AG09309 (cell line): ENCODE measurements around the gene NTM.
"Not testable (repeated sequence)": the region's sequence is repeated elsewhere in the genome, so short reads cannot be mapped to it uniquely, and the experiment has no call there.

Experiments
- DNase-seq: peaks from one replicate; pipeline ENCODE4 v3.0.0-alpha.2; 2010; ENCODE audit warnings: low read depth
- H3K4me3 ChIP-seq: 2 replicates; pipeline ENCODE4 v1.5.1; 2011; ENCODE audit warnings: mild to moderate bottlenecking, low read depth, low read length, moderate library complexity; ENCODE audit not compliant: control insufficient read depth
- TF ChIP-seq, protein P1 (sequence below): IDR thresholded peaks from 2 replicates; pipeline ENCODE4 v1.5.1; 2011; ENCODE audit warnings: mild to moderate bottlenecking, low read depth, low read length, inconsistent platforms; ENCODE audit not compliant: insufficient read depth, control insufficient read depth; ENCODE audit errors: missing control alignments

NTM gene

DNA sequence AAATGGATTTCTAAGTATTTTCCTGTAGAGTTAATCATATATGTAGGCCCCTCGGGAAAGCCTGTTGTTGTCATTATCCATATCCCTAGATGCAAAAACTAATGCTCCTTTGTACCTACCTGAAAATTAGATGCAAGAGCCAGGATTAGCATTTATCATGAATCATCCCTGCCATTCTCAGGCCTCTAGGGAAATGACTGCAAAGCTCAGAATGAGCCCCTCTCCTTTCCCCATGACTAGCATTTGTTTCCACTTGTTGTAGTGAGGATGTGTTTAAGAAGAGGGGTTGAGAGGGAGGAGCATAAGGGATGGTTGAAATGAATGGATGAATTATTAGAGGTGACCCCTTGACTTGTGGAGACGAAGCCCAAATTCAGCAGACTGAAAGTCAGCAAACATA lies 537.9 kb downstream of the NTM start:
- H3K4me3 ChIP-seq, result no peak overlapping the region
- TF ChIP-seq, protein P1, sequence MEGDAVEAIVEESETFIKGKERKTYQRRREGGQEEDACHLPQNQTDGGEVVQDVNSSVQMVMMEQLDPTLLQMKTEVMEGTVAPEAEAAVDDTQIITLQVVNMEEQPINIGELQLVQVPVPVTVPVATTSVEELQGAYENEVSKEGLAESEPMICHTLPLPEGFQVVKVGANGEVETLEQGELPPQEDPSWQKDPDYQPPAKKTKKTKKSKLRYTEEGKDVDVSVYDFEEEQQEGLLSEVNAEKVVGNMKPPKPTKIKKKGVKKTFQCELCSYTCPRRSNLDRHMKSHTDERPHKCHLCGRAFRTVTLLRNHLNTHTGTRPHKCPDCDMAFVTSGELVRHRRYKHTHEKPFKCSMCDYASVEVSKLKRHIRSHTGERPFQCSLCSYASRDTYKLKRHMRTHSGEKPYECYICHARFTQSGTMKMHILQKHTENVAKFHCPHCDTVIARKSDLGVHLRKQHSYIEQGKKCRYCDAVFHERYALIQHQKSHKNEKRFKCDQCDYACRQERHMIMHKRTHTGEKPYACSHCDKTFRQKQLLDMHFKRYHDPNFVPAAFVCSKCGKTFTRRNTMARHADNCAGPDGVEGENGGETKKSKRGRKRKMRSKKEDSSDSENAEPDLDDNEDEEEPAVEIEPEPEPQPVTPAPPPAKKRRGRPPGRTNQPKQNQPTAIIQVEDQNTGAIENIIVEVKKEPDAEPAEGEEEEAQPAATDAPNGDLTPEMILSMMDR, result no peak
- no peak for DNase-seq

DNA sequence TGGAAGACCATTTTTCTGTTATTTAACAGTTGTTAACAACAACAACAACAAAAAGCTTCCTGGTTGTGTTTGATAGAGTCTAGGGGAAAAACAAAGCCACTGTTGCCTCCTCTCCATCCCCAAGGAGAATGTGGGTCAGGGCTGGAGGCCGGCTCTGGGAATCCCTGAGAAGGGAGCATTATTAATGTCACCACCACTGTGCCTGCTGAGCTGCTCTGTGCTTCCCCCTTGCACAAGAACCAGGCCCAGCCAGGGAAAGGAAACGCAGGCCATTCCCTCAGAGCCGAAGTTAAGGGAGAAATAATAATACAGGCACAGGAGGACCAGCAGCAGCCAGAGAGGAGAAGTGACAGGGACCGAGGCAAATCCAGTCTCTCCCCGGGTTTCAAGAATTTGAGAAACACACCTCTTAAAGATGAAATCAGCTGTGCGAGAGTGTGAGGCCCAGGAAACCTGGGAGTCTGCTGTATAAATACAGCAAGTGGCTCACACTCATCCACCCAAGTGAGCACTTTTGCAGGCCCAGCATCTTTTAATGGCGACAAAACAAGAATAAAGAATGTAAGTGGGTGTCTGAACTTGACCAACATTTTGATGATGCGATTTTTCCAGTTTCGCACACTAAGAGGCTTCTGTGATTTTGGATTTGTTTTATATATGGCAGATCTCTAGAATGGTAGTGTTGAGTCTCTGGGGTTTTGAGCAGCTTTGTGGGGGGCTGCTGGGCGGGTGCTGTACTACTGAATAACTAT lies 539.2 kb downstream of the NTM start:
- TF ChIP-seq, protein P1, result peak; percentile 6
- H3K4me3 ChIP-seq, result peak overlapping the region; percentile 87
- no peak for DNase-seq

DNA sequence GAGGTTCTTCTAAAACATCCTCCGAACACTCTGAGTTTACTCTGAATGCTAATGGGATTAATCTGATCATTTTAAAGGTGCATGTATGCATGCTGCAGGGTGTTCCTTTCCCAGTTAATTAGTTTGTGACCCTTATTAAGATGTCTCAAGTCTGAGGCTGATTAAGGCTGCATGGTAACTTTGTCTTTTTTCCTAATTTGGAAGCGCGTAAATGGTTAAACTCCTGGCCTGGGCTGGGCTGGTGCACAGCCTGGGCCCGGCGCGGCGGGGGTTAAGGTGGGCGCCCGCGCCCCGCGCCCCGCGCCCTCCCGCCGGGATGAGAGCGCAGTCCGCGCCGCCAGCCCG lies 539.7 kb downstream of the NTM start:
- TF ChIP-seq, protein P1, result no peak
- H3K4me3 ChIP-seq, result peak overlapping the region; percentile 87

GRCh38 chr11:131910523-131911387 lies 540.3 kb downstream of the NTM start:
- DNase-seq, result no peak
- TF ChIP-seq, protein P1, result no peak
- H3K4me3 ChIP-seq, result peak overlapping the region; percentile 87

More for the DNA sequence above, 539.7 kb downstream of the NTM start:
- no peak for DNase-seq

DNA sequence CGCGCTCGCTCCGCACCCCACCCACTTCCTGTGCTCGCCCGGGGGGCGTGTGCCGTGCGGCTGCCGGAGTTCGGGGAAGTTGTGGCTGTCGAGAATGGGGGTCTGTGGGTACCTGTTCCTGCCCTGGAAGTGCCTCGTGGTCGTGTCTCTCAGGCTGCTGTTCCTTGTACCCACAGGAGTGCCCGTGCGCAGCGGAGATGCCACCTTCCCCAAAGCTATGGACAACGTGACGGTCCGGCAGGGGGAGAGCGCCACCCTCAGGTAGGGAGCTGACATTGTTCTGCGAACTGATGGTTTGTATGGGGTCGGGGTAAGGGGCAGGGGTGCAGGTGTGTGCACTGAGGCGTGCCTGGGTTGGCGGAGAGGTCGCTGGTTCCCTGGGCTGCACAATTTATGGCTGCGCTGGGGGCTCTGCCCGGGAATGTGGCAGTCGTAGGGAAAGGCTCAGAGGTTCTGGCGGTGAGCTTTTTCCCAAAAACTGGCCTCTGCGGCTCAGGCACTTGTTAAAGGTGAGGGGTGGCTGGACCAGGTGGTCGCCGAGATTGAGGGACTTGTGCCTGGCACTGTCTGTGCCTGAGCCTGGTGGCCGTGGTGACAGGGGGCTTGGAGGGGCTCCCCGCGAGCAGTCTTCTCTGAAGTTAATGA lies 541.1 kb downstream of the NTM start:
- TF ChIP-seq, protein P1, result peak; percentile 52
- peak overlapping the region; percentile 87 for H3K4me3 ChIP-seq
- DNase-seq, result not testable (repeated sequence)

DNA sequence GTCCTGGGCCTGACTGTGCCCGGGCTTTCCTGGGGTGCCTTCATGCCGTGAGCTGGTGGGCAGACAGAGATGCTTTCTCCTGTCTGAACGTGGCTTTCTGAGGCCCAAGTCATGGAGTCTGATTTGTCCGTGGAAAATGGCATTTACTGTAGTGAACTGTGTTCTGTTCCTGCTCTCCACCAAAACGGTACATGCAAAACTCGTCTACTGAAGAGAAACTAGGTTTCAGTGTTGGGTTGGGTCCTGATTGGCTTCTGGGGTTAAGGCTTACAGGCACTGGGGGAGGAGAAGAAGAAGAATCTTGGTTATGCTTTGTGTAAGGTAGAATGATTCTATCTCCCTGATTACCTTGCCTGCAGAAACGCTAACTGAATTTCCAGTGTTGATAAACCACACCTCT lies 541.7 kb downstream of the NTM start:
- no peak for DNase-seq
- TF ChIP-seq, protein P1, result no peak
- peak overlapping the region; percentile 87 for H3K4me3 ChIP-seq
